CD1c-positive myeloid dendritic cell (primary cell): ENCODE data around the gene ALG12.
A peak's percentile ranks its signal among the peaks of the same experiment; 100 is the strongest.

ENCODE experiments used
- DNase-seq: peaks from one replicate; pipeline ENCODE4 v3.0.0-alpha.2; 2016; ENCODE audit errors: extremely low spot score

Gene ALG12

GRCh38 chr22:49945042-49945794 lies 27.0 kb upstream of the ALG12 start:
- peak; percentile 76 for DNase-seq

- no peak for DNase-seq
Measured at GRCh38 chr22:49944399-49944891, 26.2 kb upstream of the ALG12 start.

GRCh38 chr22:49943771-49944398 lies 25.6 kb upstream of the ALG12 start:
- no peak for DNase-seq

- DNase-seq, result no peak
Measured at GRCh38 chr22:49943405-49943765, 25.1 kb upstream of the ALG12 start.

- no peak for DNase-seq
Measured at GRCh38 chr22:49942565-49943404, 24.5 kb upstream of the ALG12 start.

- no peak for DNase-seq
Measured at GRCh38 chr22:49941507-49942316, 23.5 kb upstream of the ALG12 start.

GRCh38 chr22:49938565-49939136 lies 20.4 kb upstream of the ALG12 start:
- no peak for DNase-seq

- DNase-seq, result no peak
Measured at GRCh38 chr22:49937758-49938564, 19.7 kb upstream of the ALG12 start.

- no peak for DNase-seq
Measured at GRCh38 chr22:49936973-49937757, 18.9 kb upstream of the ALG12 start.

GRCh38 chr22:49936018-49936972 lies 18.1 kb upstream of the ALG12 start:
- peak; percentile 99 for DNase-seq

GRCh38 chr22:49935561-49935960 lies 17.3 kb upstream of the ALG12 start:
- DNase-seq, result no peak

GRCh38 chr22:49934891-49935557 lies 16.8 kb upstream of the ALG12 start:
- peak; percentile 78 for DNase-seq

- peak; percentile 73 for DNase-seq
Measured at GRCh38 chr22:49934160-49934890, 16.1 kb upstream of the ALG12 start.

GRCh38 chr22:49933236-49934159 lies 15.3 kb upstream of the ALG12 start:
- DNase-seq, result no peak

GRCh38 chr22:49930596-49931412 lies 12.6 kb upstream of the ALG12 start:
- DNase-seq, result peak; percentile 91
